Measurements from ENCODE around the gene MEIS2.

DNA sequence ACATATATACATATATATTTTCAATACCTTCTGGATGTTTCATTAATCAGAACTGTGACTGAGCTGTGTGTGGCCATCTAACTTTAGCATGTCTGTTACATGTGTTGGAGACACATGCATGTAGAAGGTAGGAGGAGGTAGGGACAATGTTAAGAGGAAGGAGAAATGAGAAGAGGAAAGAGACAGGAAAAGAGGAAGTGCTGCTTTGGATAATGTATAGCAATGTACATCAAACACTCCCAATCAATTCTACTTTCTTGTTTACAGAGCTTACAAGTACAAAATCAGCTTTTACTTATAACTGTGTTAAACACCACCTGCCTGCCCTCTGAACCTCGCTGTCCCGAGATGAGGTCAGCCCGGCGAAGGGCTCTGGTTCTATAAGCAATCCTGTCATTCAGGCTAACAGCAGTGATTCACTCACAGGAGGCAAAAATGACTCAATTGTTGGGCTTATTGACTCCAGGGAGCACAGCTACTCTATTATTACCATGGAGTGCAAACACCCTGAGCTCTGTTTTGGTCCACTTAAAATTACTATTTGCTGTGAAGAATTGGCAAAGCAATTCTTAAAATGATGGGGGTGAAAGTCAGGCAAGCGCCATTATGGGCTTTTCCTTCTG, 188.9 kb downstream of the MEIS2 start:
- TF ChIP-seq, protein P1, sequence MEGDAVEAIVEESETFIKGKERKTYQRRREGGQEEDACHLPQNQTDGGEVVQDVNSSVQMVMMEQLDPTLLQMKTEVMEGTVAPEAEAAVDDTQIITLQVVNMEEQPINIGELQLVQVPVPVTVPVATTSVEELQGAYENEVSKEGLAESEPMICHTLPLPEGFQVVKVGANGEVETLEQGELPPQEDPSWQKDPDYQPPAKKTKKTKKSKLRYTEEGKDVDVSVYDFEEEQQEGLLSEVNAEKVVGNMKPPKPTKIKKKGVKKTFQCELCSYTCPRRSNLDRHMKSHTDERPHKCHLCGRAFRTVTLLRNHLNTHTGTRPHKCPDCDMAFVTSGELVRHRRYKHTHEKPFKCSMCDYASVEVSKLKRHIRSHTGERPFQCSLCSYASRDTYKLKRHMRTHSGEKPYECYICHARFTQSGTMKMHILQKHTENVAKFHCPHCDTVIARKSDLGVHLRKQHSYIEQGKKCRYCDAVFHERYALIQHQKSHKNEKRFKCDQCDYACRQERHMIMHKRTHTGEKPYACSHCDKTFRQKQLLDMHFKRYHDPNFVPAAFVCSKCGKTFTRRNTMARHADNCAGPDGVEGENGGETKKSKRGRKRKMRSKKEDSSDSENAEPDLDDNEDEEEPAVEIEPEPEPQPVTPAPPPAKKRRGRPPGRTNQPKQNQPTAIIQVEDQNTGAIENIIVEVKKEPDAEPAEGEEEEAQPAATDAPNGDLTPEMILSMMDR (conservative IDR thresholded peaks at IDR 0.05; ENCODE audit: low read depth, low read length) = no peak
- no peak for TF ChIP-seq EZH2 (IDR thresholded peaks at IDR 0.05; ENCODE audit: borderline replicate concordance, low read depth, low read length, poor library complexity, severe bottlenecking)

All from A673 (cell line).